NCI-H82 treated with DMSO at 0.1 percent for 48 hours (cell line): Measurements from ENCODE around the gene CROT.
A peak's percentile ranks its signal among the peaks of the same experiment; 100 is the strongest.
"Not testable (repeated sequence)": the region's sequence is repeated elsewhere in the genome, so short reads cannot be mapped to it uniquely, and the experiment has no call there.

Experiments used
- DNase-seq: peaks from one replicate; lab custom pipeline; 2025; ENCODE audit not compliant: unreplicated experiment; lab: John Stamatoyannopoulos, UW

Gene CROT

GRCh38 chr7:87345166-87345927, at the start of gene CROT:
Gene CROT, plus strand, starts transcription at chr7:87345664. Its CDS starts 3,405 bp downstream, at chr7:87349069.
- DNase-seq: peak; percentile 80

- DNase-seq: no peak
Observed at GRCh38 chr7:87300756-87301155, 44.7 kb upstream of the CROT start.

- no peak for DNase-seq
Observed at GRCh38 chr7:87310790-87311419, 34.6 kb upstream of the CROT start.

- peak; percentile 75 for DNase-seq
Observed at GRCh38 chr7:87312215-87312865, 33.1 kb upstream of the CROT start.

GRCh38 chr7:87316097-87316700, 29.3 kb upstream of the CROT start:
- DNase-seq: no peak

GRCh38 chr7:87316846-87317552, 28.5 kb upstream of the CROT start:
- no peak for DNase-seq

- no peak for DNase-seq
Observed at GRCh38 chr7:87317691-87318245, 27.7 kb upstream of the CROT start.

- no peak for DNase-seq
Observed at GRCh38 chr7:87318741-87319140, 26.7 kb upstream of the CROT start.

- not testable (repeated sequence) for DNase-seq
Observed at GRCh38 chr7:87319154-87319581, 26.3 kb upstream of the CROT start.

- DNase-seq: no peak
Observed at GRCh38 chr7:87322912-87323311, 22.6 kb upstream of the CROT start.

GRCh38 chr7:87325576-87326370, 19.7 kb upstream of the CROT start:
- DNase-seq: no peak

GRCh38 chr7:87328281-87328680, 17.2 kb upstream of the CROT start:
- no peak for DNase-seq

GRCh38 chr7:87330316-87330715, 15.1 kb upstream of the CROT start:
- DNase-seq: no peak

GRCh38 chr7:87330942-87331341, 14.5 kb upstream of the CROT start:
- DNase-seq: no peak

GRCh38 chr7:87331687-87332252, 13.7 kb upstream of the CROT start:
- DNase-seq: no peak

GRCh38 chr7:87332321-87332720, 13.1 kb upstream of the CROT start:
- no peak for DNase-seq

- no peak for DNase-seq
Observed at GRCh38 chr7:87336136-87336535, 9.3 kb upstream of the CROT start.

GRCh38 chr7:87337331-87337730, 8.1 kb upstream of the CROT start:
- DNase-seq: no peak

- DNase-seq: no peak
Observed at GRCh38 chr7:87339373-87339897, 6.0 kb upstream of the CROT start.
